GM19240 (cell line): ENCODE measurements around the gene RPS19.

Experiments used
- DNase-seq: peaks from one replicate; pipeline ENCODE4 v3.0.0; 2011; ENCODE audit warnings: low spot score; ENCODE audit not compliant: insufficient read length

Gene RPS19

GRCh38 chr19:41897181-41897580, 37.1 kb downstream of the RPS19 start:
- no peak for DNase-seq

DNA sequence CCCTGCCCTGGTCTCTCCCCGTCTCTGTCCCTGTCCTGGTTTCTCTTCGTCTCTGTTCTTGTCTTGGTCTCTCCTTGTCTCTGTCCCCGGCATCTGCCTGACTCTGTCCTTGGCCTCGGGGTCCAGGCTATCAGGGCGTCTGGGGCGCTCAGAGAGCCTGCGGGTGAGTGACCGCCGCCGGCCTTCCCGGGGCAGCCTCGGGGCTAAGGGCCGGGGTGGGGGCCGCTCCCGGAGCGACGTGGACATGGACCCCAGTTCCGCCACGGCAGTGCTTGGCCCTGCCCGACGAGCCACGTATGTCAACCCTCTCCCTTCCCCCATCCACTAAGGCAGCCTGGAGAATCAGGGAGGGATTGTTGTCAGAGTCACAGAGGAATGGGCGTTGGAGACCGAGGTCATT, 37.8 kb downstream of the RPS19 start:
- no peak for DNase-seq

DNA sequence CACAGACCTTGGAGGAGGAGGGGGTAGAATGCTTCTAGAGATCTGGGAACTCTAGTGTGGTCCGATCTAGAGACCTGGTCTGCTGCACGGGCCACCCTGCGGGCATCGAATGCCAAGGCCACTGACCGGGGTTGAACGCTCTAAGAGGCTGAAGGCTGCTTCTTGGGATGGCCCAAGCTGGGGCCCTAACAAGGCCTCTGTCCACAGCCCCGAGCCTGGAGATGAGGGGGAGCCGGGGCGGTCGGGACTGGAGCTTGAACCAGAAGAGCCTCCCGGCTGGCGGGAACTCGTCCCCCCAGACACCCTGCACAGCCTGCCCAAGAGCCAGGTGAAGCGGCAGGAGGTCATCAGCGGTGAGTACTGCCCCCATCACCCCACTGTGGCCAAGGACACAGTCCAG, 38.2 kb downstream of the RPS19 start:
- no peak for DNase-seq

DNA sequence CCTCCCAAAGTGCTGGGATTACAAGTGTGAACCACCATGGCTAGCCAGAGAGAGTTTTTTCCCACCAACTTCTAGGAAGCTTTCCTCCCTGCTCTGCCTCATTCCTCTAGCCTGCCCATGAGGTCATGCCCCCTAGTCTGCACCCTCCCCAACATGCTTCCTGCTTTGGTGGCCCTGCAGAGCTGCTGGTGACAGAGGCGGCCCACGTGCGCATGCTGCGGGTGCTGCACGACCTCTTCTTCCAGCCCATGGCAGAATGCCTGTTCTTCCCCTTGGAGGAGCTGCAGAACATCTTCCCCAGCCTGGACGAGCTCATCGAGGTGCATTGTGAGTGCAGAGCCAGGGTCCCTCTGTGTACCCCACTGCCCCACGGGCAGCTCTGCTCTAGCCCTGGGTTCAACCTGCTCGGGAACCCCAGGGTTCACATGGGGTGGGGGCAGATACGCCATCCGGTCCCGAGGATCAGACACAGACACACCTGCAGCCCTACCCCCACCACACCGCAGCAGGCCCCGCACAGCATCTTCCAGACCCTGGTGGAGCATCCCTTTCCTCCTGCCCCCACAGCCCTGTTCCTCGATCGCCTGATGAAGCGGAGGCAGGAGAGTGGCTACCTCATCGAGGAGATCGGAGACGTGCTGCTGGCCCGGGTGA, 41.8 kb downstream of the RPS19 start:
- DNase-seq, result no peak

- DNase-seq, result no peak
Measured at GRCh38 chr19:41902594-41902993, 42.5 kb downstream of the RPS19 start.

GRCh38 chr19:41903193-41903953, 43.3 kb downstream of the RPS19 start:
- DNase-seq, result no peak

- no peak for DNase-seq
Measured at GRCh38 chr19:41904118-41904870, 44.2 kb downstream of the RPS19 start.

DNA sequence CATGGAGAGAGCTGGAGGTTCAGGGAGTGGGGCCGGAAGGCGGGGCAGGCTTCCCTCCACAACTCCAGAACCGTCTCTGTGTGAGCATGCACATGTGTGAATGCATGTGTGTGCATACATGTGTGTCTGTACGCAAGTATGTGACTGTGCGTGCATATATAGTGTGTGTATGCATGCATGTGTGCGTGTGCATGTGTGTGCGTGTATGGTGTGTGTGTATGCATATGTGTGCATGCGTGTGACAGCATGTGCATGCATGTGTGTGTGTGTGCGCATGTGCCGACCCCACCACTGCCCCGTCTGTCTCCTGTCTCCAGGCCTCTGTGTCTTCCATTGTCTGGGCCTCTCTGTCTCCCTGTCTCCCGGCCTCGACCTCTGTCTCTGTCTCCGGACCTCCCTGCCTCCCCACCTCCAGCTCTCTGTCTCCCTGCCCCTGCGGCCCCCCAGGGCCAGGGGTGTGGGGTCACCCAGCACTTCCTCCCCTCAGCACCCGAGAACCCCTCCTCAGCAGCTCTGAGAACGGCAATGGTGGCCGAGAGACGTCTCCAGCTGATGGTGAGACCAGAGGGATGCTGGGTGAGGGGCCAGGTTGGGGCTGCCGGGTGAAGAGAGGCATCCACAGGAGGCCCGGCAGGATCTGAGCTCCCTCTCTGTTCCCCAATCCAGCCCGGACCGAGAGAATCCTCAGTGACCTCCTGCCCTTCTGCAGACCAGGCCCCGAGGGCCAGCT, 45.4 kb downstream of the RPS19 start:
- DNase-seq, result no peak

DNA sequence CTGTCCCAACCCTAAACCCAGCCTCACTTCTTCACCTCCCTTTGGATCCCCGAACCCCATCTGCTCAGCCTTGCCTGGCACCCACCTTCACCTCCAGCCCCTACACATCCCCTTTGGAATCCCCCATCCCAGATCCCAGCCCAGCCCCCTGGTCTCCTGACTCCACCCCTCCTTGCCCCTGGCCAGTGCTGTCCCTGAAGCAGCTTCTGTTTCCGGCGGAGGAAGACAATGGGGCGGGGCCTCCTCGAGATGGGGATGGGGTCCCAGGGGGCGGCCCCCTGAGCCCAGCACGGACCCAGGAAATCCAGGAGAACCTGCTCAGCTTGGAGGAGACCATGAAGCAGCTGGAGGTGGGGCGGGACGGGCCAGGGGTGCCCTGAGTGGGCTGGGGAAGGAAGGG, 46.2 kb downstream of the RPS19 start:
- no peak for DNase-seq

DNA sequence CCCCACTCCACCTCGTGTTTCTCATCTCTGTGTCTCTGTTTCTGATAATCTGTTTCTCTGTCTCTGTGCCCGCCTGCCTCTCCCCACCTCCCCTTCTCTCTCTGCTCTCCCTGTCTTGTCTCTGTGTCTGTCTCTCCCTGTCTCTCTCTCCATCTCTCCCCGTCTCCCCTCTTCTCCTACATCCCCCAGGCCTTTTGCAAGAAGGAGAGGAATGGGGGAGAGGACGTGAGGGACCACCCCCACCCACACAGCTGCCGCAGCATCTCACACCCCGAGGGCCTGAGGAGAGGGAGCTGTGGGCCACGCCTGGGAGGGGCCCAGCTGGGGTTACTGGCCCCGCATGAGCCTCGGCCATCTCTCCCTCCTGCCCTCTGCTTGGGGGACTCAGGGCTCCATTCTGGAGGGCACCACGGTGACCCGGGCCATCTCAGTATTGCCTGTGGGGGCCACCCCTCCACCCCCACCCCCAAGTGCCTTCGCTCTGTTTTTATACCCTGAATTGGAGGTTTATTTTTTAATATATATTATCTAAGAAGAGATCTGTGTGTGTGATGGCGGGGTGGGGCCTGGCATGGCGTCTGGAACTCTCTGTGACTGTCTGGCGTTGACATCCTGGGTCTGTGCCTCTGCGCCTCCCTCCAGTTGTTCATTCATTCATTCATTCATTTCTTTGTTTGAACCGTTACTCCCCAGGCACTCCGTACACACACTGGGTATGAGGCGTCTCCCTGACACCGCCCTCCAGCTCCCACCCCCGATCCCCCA, 47.0 kb downstream of the RPS19 start:
- DNase-seq, result no peak

GRCh38 chr19:41907994-41908615, 48.0 kb downstream of the RPS19 start:
- DNase-seq, result no peak

GRCh38 chr19:41908724-41909464, 48.8 kb downstream of the RPS19 start:
- DNase-seq, result no peak

GRCh38 chr19:41909706-41910105, 49.7 kb downstream of the RPS19 start:
- DNase-seq, result no peak

GRCh38 chr19:41910240-41910991, 50.4 kb downstream of the RPS19 start:
- DNase-seq, result no peak

DNA sequence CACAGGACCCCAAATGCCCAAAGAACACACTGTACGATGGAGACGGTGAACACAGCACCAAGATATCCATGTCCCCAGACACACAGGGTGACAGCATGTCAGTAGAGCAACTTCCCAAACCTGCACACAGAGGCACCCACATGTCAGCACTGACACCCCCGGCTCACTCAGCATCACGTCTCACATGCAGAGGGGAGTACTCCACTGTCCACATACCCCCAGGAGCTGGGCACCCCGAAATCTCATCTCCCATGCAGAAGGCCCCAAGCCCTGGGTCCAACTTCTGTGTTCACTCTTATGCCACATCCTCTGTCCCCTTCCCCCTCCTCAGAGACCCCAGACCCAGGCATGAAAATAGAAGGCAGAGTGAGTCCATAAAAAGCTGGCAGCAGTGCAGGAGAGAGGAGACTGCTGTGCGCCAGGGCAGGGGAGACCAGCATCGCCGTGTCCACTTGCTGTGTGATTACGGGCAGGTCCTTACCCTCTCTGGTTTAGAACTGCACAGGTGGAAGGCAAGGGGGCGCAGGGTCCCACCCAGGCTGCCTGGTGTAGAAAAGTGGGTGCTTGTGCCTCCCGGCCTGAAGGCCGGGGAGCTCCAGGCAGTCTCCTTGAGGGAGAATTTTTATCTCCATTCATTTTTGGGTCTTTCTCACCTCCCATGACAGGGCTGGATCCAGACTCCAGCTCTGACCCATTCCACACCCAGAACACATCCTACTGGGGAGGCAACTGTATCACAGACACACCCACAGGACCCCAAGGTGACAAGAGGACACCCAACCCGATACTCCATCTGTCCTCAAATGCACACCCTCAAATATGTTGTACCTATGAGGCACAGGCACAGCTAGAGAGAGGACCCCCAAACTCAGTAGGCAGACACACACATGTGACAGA, 51.2 kb downstream of the RPS19 start:
- DNase-seq, result no peak

GRCh38 chr19:41911889-41912731, 52.1 kb downstream of the RPS19 start:
- no peak for DNase-seq

DNA sequence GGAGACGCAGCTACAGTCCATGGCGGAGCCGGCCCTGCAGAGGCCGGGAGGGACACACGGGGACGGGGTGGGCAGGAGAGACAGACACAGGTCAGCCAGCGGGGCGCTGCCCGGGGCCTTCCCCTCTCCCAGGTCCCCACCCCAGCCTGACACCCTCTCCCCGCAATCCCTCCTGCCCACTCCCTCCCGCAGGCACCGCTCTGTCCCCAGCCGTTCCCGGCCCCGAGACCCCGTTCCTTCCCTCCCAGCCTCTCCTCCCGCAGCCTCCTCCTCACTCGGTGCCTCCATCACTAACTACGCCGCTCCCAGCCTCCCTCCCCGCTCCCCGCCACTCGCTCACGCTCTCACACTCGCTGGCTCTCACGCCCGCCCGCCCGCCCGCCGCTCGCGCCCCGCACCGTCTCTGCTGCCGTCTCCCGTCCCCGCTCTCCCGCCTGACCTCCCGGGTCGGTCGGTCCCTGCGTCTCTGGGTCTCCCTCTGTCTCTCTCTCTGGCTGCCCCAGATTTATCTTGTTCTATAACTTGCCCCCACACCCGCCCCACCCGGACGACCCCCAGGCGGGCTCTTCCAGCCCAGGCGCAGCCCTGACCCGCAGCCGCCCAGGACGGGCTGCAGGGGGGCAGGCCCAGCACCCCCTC, 53.0 kb downstream of the RPS19 start:
- no peak for DNase-seq
